Measurements from ENCODE around the gene STRADB.

- no peak for TF ChIP-seq RXRA (IDR thresholded peaks at IDR 0.05)
- TF ChIP-seq RAD21 (IDR thresholded peaks at IDR 0.05) = no peak
- TF ChIP-seq, protein P1, sequence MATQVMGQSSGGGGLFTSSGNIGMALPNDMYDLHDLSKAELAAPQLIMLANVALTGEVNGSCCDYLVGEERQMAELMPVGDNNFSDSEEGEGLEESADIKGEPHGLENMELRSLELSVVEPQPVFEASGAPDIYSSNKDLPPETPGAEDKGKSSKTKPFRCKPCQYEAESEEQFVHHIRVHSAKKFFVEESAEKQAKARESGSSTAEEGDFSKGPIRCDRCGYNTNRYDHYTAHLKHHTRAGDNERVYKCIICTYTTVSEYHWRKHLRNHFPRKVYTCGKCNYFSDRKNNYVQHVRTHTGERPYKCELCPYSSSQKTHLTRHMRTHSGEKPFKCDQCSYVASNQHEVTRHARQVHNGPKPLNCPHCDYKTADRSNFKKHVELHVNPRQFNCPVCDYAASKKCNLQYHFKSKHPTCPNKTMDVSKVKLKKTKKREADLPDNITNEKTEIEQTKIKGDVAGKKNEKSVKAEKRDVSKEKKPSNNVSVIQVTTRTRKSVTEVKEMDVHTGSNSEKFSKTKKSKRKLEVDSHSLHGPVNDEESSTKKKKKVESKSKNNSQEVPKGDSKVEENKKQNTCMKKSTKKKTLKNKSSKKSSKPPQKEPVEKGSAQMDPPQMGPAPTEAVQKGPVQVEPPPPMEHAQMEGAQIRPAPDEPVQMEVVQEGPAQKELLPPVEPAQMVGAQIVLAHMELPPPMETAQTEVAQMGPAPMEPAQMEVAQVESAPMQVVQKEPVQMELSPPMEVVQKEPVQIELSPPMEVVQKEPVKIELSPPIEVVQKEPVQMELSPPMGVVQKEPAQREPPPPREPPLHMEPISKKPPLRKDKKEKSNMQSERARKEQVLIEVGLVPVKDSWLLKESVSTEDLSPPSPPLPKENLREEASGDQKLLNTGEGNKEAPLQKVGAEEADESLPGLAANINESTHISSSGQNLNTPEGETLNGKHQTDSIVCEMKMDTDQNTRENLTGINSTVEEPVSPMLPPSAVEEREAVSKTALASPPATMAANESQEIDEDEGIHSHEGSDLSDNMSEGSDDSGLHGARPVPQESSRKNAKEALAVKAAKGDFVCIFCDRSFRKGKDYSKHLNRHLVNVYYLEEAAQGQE (IDR thresholded peaks at IDR 0.05) = no peak
- TF ChIP-seq, protein P2, sequence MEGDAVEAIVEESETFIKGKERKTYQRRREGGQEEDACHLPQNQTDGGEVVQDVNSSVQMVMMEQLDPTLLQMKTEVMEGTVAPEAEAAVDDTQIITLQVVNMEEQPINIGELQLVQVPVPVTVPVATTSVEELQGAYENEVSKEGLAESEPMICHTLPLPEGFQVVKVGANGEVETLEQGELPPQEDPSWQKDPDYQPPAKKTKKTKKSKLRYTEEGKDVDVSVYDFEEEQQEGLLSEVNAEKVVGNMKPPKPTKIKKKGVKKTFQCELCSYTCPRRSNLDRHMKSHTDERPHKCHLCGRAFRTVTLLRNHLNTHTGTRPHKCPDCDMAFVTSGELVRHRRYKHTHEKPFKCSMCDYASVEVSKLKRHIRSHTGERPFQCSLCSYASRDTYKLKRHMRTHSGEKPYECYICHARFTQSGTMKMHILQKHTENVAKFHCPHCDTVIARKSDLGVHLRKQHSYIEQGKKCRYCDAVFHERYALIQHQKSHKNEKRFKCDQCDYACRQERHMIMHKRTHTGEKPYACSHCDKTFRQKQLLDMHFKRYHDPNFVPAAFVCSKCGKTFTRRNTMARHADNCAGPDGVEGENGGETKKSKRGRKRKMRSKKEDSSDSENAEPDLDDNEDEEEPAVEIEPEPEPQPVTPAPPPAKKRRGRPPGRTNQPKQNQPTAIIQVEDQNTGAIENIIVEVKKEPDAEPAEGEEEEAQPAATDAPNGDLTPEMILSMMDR (IDR thresholded peaks at IDR 0.05; ENCODE audit: low read depth, low read length, missing input control) = no peak
These were observed 20.9 kb downstream of the STRADB start for GRCh38 chr2:201472411-201472810.
